Stimulated activated naive CD4-positive, alpha-beta T cell treated with Interleukin-2 at 50 U/mL for 16 hours (primary cell): ENCODE data around the gene COL5A1.
"Not testable (repeated sequence)": the region's sequence is repeated elsewhere in the genome, so short reads cannot be mapped to it uniquely, and the experiment has no call there.

ENCODE experiments used
- DNase-seq: peaks from one replicate; lab custom pipeline; 2025; lab: John Stamatoyannopoulos, UW

The COL5A1 gene

DNA sequence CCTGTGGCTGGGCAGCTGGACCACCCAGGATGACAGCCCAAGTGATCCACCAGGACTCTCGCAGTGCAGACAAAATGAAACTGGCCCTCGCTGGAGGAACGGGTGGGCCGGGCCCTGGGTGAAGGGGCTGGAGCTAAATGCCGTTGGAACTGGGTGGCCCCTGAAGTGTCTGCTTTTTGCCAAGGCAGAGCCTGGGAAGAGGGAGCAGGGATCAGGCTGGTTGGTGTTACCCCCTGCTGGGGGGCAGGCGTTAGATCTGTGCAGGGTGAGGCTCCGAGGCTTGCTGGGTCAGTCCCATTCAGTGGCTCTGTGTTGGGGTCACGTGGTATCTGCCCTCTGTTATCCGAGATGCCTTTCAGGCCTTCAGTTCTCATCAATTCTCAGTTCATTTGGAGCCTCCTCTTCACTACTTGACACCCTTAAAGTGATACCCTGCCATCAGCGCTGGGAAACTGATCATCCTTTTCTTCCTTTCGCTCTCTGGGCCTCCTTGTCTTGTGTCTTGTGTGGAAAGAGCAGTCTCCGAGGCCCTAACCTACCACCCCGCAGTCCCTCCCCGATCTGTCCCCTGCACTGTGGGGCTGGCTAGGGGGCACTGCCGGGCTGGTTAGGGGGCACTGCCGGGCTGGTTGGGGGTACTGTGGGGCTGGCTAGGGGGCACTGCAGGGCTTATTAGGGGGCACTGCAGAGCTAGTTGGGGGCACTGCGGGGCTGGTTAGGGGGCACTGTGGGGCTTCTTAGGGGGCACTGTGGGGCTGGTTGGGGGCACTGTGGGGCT, 37.3 kb downstream of the COL5A1 start:
- no peak for DNase-seq

DNA sequence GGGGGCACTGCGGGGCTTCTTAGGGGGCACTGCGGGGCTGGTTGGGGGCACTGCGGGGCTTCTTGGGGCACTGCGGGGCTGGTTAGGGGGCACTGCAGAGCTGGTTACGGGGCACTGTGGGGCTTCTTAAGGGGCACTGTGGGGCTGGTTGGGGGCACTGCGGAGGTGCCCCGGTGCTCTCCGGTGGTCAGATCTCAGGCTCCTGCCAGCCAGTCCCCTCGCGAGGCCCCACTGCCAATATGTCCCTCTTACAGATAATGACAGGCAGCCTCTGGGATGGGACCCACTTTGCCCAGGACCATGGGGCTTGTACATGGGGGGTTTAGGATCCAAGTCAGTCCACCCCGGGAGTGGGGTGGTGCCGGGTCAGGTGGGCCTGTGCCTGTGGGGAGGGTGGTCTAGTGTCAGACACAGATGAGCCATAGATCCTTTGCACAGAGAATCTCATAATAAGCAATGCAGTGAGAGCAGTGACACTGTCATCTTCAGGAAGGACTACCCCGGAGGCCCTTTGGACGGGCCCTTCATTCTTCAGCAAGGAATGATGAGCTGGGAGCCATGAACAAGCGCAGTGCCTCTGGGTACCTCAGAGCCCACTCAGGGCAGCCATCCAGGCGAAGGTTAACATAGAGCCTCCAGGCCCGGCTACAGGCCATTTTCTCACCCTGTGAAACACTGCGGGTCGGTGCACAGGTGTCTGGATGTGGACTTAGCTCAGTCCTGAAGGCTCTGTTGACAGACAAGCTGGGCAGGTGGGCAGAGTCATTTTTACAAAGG, 38.2 kb downstream of the COL5A1 start:
- no peak for DNase-seq

DNA sequence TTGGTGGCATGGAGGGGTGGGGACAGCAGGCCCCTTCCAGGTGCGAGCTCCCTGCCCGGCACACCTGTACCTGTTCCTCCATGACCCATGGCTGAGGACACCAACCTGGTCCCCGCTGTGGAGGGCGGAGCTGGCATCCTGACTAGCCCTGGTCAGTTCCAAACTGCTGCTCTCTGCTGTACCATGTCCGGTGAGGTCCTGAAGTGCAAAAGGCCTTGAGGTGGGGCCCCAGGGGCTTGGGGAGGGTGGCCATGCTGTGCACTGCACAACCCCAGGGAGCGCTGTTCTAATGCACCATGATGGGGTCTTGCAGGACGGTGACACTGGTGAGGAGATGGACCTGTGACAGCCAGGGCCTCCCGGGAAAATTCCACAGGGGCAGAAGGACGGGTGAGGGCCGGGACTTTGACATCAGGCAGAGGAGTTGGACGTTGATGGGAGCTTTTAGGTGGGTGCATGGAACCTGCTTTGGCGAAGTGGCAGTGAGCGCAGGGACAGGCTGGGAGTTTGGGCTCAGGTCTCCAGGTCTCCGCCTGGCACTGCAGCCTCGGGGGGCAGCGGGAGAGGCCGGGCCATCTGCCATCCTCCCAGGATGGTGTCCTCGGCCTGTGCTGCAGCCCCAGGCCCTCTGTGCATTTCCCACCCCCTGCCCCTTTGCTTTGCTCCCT, 38.9 kb downstream of the COL5A1 start:
- no peak for DNase-seq

DNA sequence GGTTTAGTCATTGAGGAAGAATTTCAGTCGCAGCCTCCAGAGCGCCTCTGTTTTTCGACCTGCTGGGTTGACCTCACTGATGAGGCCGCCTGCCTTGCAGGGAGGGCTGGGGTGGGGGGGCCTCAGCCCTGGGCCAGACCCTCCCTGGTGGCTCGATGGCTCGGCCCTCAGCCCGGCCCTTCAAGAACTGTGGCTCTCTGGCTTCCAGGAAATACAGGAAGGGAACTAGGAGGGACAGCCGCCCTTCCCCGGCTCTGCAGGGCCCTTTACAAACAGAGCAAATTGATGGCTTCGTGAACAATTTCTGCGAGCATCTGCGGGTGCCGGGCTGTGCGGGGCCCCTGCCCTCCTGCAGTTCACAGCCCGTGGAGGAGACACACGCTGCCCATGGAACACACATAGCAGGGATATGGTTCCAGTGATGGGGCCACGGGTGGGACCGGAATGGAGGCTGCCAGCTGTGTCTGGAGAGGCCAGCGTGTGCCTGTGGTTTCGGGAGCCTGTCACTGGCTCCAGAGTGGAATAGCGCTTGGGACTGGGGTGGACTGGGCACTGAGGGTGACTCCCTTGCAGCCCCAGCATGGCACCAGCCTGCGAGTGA, 39.6 kb downstream of the COL5A1 start:
- DNase-seq, result no peak

DNA sequence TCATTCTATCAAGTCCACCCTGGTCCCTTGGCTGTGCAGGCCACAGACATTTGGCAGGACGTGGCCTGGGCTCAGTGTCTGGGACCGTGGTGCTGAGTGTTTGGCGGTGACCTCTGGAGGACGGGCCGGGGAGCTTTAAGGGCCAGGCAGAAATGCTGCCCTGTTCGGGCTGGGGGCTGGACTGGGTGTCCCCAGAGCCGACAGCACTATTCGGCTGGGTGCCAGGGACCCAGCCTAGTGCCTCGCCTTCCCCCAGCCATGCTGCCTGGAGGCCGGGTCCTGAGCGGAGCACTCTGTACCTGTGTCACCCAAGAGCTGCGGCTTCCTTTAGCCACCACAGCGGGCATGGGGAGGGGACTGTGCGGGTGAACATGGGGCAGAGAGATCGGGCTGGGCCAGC, 40.4 kb downstream of the COL5A1 start:
- DNase-seq, result no peak

DNA sequence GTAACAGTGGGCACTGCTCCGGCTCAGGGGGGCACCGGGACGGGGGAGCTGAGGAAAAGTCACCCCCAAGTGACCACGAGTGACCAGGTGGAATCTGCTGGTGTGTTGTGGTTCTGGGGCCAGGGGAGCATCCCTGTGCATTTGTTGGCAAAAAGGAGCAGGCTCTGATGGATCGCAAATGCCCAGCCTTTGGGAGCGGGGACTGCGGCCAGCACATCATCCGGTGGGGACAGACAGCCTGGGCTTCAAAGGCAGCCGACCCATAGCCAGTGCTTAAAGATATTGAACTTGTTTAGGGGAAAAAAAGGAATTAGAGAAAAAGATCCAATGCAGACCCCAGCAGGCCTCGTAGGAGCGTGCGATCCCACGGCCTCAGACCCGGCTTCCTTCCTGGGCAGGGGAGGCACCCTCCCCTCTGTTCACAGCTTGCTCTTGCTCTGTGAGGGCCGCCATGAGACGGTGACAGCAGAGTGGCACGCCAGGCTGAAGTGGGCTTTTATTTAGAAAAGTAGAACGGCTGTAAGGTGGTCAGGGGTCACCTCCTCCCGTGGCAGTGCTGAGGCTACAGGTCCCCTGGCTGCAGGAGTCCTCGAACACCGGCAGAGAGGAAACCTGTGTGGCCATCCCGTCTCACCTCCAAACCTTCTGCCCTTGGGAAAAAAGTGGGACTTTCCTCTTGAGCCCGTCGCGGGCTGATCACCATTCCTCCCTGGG, 41.2 kb downstream of the COL5A1 start:
- no peak for DNase-seq

DNA sequence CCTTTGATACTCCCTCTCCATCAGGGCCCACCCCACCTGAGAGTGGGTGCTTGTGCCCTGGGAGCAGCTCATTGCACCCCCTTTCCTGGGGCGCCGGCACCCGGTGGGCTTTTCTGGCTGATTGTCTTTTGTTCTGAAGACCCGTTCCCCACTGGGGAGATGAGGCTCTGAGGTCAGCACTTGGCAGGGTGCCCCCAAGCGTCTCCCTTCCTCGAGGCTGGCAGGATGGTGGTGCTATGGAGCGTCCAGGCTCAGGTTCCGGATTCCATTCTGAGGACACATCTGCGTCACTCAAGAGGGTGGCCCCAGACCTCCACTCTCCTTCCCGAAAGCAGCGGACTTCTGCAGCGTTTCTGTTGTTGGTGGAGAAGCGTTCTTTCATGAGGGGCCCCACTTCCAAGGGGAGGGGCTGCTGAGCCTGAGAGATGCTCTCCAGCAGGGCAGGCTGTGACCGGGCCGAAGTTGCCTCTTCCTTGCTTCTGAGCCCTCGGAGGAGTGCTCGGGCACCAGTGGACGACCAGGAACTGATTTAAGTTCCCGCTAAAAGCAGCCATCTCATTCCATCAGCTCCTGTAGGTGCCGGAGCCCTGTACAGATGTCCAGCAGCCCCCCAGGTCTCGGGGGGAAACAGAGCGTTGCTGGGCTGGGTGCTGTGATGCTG, 42.2 kb downstream of the COL5A1 start:
- no peak for DNase-seq

DNA sequence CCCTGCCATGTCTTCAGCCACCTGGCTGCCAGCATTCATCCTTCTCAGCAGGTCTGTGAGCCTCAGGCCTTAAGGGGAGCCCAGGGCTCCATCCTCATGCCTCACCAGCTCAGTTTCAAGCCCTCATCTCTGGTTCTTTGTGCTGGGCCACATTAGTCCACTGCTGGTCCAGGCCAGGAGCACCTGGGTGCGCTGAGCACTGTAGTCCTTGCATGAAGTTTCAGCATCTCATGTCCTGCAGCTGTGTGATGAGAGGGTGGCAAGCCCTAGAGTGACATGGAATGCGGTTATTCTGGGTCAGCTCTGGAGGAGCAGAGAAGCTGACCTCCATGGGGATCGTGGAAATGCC, 42.7 kb downstream of the COL5A1 start:
- no peak for DNase-seq

DNA sequence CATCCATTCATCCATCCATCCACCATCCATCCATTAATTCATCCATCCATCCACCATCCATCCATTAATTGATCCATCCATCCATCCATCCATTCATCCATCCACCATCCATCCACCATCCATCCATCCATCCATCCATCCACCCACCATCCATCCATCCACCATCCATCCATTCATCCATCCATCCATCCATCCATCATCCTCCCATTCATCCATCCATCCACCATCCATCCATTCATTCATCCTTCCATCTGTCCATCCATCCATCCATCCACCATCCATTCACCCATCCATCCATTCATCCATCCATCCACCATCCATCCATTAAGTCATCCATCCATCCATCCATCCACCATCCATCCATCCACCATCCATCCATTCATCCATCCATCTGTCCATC, 43.3 kb downstream of the COL5A1 start:
- DNase-seq, result not testable (repeated sequence)

DNA sequence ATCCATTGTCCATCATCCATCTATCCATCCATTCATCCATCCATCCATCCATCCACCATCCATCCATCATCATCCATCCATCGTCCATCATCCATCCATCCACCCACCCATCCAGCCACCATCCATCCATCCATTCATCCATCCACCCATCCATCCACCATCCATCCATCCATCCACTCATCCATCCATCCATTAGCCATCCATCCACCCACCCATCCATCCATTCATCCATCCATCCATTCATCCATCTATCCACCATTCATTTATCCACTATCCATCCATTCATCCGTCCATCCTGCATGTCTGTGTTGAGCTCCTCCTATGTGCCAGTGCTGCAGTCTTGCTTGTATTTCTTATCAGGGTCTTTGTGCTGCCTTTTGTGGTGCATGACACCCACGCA, 44.2 kb downstream of the COL5A1 start:
- no peak for DNase-seq

DNA sequence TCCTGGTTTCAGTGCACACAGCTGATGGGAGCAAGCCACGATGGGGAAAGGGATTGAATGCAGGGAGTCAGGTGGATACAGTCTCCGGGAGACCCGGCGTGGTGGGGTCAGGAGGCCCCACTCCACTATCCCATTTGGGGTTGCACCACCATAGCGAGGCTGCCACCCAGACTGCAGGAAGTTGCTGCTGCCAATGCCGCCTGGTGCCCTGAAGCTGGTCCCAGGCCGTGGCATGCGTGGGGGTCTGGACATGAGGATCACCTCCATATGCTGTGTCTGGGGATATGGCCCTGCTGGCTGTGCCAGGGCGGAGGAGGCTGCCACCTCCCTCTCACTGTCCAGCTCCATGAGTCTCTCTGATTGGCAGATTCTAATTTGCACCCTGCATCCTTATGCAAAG, 45.3 kb downstream of the COL5A1 start:
- no peak for DNase-seq

DNA sequence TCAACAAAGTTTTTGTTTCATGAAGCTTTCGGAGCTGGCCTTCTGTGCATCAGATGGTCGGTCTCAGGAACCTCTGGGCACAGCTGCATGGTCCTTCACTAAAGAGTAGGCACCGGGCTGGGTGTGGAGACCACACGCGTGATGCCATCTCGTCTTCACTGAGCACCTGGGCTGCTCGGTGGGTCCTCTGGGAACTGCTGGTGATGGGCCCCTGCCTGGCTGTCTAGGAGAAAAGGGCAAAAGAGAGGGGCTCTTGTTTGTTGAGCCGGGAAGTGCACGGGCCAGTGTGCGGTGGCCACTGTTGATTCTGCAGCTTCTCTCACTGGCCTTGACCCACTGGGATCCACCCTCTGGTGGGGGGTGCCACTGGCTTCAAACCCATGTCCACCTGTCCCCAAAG, 46.0 kb downstream of the COL5A1 start:
- no peak for DNase-seq

DNA sequence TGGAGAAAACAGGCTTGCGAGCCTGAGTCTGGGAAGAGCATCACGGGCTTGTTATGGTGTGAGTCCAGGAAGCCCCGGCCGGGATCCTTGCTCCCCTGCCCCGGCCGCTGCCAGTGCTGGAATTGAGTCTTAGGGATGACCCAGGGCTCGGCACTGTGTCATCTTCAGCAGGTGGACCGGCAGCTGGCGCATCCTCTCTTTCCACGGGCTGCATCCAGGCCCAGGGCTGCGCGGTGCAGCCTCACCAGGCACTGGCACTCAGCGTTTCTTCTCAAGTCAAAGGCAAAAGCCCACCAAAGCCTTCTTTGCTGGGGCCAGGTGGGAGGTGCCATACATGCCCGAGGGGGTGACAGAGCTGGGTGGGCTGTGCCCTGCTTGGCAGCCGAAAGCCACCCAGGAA, 46.6 kb downstream of the COL5A1 start:
- DNase-seq, result no peak

DNA sequence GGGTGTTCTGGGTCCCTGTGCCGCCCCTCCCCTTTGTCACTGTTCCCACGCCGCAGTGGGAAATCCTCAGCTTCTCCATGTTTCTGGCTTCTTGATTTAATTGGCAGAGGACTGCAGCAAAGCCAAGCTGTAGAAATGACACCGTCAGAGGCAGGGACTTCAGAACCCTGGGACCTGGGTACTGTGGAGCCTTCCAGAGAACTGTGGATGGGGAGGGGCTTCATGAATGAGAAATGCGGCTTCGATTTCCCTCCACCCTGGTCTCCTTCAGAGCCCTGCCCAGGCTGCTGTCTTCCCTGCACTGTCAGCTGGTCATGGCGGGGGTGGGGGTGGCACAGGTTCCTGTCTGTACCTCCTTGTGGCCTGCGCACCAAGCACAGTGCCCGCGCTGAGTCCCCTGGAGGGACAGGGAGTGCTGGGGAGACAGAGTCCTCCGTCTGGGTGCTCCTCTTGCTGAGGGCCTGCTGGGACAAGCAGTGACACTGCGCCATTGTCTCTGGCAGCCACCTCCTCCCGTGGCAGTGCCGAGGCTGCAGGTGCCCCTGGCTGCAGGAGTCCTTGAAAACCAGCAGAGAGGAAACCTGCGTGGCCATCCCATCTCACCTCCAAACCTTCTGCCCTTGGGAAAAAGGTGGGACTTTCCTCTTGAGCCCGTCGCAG, 47.2 kb downstream of the COL5A1 start:
- no peak for DNase-seq

DNA sequence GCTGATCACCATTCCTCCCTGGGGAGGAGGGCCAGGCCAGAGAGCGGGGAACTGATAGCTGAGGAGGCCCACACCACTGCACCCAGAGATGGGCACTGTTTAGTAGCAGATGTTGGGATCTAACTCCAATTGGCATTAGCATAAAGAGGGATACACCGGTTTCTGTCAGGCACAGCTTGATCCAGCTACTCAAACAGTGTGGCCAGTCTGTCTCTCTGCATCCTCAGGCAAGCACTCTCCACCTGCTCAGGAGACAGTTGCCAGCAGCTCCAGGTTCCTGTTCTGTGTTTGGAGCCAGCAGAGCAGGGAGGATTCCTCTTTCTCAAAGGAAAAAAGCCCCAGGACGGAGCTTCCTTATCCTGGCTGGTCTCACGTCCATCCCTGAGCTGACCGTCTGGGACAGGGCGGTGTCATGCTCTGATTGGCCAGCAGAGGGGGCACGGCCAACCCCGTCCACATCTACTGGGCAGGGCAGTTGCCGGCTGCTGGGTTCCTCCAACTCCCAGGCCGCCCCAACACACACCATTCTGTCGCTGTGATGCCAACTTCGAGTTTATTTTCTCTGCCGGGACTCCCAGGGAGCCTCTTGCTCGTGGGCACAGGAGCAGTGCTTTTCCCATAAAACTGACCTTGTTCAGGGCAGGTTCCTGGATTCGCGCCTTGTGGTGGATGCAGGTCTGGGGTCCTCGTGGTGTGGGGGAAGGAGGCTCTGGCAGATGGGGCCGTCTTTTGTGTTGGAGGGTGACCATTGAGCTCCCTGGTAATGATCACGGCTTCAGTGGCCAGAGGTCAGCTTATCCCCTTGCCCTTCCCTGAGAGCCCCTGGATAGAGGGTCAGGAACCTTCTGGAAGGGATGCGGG, 47.9 kb downstream of the COL5A1 start:
- no peak for DNase-seq

DNA sequence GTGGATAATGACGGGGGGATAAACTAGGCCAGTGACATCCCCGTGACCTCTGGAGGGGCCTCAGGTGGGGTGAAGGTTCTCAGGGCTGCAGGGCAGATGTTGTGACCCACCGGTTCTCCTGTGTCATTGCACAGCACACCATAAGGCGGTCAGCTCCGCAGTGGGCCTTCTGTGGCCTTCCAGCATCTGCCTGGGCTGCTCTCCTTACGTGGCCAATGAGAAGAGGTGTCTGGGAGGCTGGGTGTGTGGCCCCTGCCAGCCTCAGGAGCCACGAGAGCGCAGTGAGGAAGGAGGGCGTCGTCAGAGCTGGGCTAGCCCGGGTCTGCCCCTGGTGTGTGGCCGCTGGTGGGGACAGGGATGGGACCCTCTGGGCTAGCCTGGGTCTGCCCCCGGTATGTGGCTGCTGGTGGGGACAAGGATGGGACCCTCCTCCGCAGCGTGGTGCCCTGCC, 48.7 kb downstream of the COL5A1 start:
- no peak for DNase-seq

DNA sequence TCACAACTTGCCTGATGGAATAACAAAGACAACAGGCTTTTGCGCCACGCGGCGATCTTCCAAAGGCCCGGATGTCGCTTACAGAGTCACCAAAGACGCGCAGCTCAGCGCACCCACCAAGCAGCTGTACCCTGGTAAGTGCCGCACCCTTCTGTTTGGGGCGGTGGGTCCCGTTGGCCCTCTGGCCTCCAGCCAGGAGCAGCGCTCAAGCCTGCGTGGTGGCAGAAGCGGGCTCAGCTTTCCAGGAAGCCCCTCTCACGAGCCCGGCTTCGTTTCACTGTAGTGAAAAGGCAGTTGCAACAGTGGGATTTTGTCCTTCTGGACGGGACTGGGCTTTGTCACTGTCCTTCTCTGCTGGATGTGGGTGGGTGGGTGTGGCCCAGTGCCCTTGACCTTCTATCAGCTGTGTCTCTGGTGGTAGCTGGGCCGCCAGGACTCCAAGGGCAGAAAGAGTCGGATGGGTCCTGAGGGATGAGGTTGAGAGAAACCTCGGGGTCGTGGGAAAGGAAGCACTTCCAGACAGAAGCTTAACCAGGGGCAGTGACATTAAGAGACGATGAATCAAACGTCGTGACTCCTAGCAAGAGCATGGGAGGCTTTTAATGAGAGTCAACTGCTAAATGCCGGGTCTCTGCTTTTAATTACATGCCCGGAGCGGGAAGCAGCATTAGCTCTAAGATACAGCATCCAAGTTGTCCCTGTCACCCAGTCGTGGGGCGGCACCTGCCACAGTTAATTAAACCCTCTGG, 49.5 kb downstream of the COL5A1 start:
- DNase-seq, result no peak

DNA sequence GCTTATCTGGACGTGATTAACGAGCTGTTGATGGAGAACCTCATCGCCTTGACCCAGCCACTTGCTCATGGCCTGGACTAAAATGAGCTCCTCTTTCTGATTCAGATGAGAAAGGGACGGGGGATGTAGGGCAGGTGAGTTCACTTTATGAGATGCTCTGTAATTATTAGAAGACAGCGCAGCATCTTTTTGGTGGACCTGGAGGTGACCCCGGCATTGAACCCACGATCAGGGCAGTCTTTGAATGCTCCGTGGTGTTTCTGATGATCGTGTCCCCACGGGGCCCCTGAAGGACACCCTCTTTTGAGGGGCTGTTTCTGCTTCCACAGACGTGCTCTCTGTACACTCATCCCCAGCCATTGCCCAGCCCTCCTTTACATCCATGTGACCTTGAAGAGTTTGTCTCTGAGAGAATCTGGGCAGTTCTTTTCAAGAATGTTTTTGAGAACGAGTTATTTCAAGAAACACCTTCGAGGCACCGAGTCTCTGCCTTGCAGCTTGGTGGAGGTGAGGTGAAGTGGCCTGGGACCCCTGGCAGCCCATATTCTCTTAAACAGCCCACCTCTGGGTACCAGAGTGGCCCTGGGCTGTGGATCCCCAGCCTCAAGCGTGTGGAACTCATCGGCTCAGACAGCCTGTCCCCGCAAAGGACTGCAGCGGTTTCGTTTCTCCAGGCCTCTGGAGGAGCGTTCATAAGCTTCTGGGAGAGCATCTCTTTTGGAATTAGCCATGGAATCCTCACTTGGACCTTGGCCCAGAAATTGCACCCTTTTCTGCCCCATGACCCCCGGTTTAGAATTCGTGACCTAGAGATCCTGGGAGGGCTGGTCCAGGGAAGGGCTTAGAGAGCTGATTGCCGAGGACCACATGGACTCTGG, 50.3 kb downstream of the COL5A1 start:
- DNase-seq, result no peak
